Right lung (tissue), 5 donors: ENCODE results near the gene IL15. TPM values are rescaled to one million over a fixed set of nuclear protein-coding genes. Genes with fewer than 3 reads are reported as not detected.

Experiments
- DNase-seq, 2 donors: peaks; one replicate each; pipeline ENCODE4 v3.0.0-alpha.2; 2013
- polyA plus RNA-seq, 5 donors: library from polyadenylated mRNA; unstranded; fragments of 120-200 nt; gene quantifications; one replicate each; pipeline versions ENCODE4 v1.2.1 to v1.2.3, GENCODE V29; 2013; ENCODE audit warnings: inconsistent platforms in 1 of 5, low replicate concordance in 1 of 5; ENCODE audit not compliant: insufficient read length in 5 of 5, insufficient read depth in 1 of 5

The IL15 gene
- polyA plus RNA-seq, 5 donors, result 0.90 to 1.3 (median 1.2) TPM

GRCh38 chr4:141771889-141772830, 135.8 kb downstream of the IL15 start:
- no peak for DNase-seq

- DNase-seq, result no peak
Observed at GRCh38 chr4:141772838-141773237, 136.5 kb downstream of the IL15 start.

- DNase-seq, result no peak
Observed at GRCh38 chr4:141782205-141782604, 145.8 kb downstream of the IL15 start.
